ENCODE data around the gene ASAP3. TPM values are rescaled to one million over a fixed set of nuclear protein-coding genes. Genes with fewer than 3 reads are reported as not detected.

The ASAP3 gene
- total and polyA plus RNA-seq, 12 donors: 22.4 to 122 (median 77.3) TPM

DNA sequence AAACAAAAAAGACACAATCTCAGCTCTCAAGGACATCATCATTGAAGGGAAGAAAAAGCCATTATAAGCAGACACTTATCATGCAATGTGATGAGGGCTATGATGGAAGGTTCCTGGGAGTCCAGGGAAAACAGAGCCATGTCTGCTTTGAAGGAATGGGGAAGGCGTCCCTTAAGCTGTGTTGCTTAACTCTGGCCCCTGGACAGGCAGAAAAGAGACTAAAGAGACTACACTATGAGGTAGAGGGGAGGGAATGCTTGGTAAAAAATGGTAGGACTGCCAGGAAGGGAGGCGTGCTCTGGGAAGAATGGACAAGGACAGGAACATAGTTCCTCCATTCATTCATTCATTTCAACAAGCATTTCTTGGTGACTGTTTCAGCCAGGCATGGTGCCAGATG is 21.2 kb downstream of the ASAP3 start:
- Histone ChIP-seq H3K9me3 (replicated peaks in 1 of 3) (no peaks in the 10 kb centered on the region), H3K27ac (no peak overlapping the region), H3K4me1 (replicated peaks in 1 of 2) (no peaks in the 10 kb centered on the region), H3K36me3 (replicated peaks in 1 of 2) (no peaks in the 10 kb centered on the region), H3K4me3 (no peak overlapping the region), H3K27me3 (no peaks in the 10 kb centered on the region)
- WGBS, 4 donors: 95 to 100% (median 98%) methylated on average over 2 of the region's 2 CpGs
- no peak for DNase-seq
- no peak for TF ChIP-seq POLR2A (IDR thresholded peaks at IDR 0.05)
- TF ChIP-seq, protein P1, sequence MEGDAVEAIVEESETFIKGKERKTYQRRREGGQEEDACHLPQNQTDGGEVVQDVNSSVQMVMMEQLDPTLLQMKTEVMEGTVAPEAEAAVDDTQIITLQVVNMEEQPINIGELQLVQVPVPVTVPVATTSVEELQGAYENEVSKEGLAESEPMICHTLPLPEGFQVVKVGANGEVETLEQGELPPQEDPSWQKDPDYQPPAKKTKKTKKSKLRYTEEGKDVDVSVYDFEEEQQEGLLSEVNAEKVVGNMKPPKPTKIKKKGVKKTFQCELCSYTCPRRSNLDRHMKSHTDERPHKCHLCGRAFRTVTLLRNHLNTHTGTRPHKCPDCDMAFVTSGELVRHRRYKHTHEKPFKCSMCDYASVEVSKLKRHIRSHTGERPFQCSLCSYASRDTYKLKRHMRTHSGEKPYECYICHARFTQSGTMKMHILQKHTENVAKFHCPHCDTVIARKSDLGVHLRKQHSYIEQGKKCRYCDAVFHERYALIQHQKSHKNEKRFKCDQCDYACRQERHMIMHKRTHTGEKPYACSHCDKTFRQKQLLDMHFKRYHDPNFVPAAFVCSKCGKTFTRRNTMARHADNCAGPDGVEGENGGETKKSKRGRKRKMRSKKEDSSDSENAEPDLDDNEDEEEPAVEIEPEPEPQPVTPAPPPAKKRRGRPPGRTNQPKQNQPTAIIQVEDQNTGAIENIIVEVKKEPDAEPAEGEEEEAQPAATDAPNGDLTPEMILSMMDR (IDR thresholded peaks at IDR 0.05): no peak
- intact Hi-C loops (cut with DNase I): no loop called here

DNA sequence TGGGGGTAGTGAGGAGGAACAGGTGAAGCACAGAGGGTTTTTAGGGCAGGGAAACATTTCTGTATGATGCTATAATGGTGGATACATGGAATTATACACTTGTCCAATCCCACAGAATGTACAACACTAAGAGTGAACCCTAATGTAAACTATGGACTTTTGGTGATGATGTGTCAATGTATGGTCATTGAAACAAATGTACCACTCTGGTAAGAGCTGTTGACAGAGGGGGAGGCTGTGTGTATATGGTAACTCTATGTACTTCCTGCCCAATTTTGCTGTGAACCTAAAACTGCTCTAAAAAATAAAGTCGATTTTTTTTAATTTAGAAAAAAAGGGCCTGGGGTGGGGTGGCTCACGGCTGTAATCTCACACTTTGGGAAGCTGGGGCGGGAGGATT is 22.9 kb downstream of the ASAP3 start:
- H3K4me3 ChIP-seq: no peak overlapping the region
- TF ChIP-seq, protein P1 (IDR thresholded peaks at IDR 0.05): no peak
- no peak for TF ChIP-seq POLR2A (IDR thresholded peaks at IDR 0.05)
- intact Hi-C loops (cut with DNase I): no loop called here
- no peaks in the 10 kb centered on the region for H3K9me3 ChIP-seq (replicated peaks in 1 of 3)
- H3K27ac ChIP-seq: no peak overlapping the region
- no peaks in the 10 kb centered on the region for H3K4me1 ChIP-seq (replicated peaks in 1 of 2)
- no peaks in the 10 kb centered on the region for H3K27me3 ChIP-seq
- 83 to 88% (median 84%) methylated on average over 3 of the region's 3 CpGs for WGBS, 4 donors
- H3K36me3 ChIP-seq (replicated peaks in 1 of 2): no peaks in the 10 kb centered on the region
- no peak for DNase-seq

DNA sequence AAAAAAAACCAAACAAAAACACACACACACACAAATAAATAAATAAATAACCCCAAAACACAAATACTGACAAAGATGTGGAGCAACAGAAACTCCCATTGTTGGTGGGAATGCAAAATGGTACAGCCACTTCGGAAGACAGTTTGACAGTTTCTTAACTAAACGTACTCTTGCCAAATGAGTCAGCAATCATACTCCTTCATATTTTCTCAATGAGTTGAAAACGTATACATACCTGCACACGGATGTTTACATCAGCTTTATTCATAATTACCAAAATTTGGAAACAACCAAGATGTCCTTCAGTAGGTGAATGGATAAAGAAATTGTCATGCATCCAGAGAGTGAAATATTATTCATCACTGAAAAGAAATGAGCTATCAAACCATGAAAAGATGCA is 23.5 kb downstream of the ASAP3 start:
- no peak for DNase-seq
- TF ChIP-seq, protein P1 (IDR thresholded peaks at IDR 0.05): no peak
- no peak for TF ChIP-seq POLR2A (IDR thresholded peaks at IDR 0.05)
- Histone ChIP-seq H3K4me3 (no peak overlapping the region), H3K9me3 (replicated peaks in 1 of 3) (no peaks in the 10 kb centered on the region), H3K27me3 (no peaks in the 10 kb centered on the region), H3K36me3 (replicated peaks in 1 of 2) (no peaks in the 10 kb centered on the region), H3K4me1 (replicated peaks in 1 of 2) (no peaks in the 10 kb centered on the region), H3K27ac (no peak overlapping the region)
- intact Hi-C loops (cut with DNase I): no loop called here
- 79 to 88% (median 82%) methylated on average over 4 of the region's 4 CpGs for WGBS, 4 donors

DNA sequence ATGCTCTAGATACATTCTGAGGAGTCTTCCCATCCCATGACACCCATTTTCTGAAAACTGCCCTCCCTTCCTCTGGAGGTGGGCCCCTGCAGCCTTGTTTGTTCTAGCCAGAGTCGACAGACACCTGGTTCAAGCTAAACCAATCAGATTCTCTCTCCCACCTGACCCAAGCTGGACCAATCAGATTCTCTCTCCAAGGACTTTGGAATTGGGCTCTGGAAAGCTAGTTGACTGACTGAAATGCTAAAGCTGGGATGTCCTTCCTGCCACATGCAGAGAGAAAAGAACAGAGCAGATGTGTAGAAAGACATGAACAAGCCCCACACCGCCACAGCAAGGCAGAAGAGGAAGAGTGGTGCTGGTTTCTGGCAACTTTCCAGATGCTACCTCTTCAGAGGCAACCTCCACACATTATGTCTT is 24.6 kb downstream of the ASAP3 start:
- no peak for DNase-seq
- Histone ChIP-seq H3K9me3 (replicated peaks in 1 of 3) (no peaks in the 10 kb centered on the region), H3K36me3 (replicated peaks in 1 of 2) (no peaks in the 10 kb centered on the region), H3K4me3 (no peak overlapping the region), H3K27me3 (no peaks in the 10 kb centered on the region), H3K27ac (no peak overlapping the region), H3K4me1 (replicated peaks in 1 of 2) (no peaks in the 10 kb centered on the region)
- WGBS, 4 donors: 58 to 81% (median 72%) methylated on average over 2 of the region's 2 CpGs
- TF ChIP-seq, protein P1 (IDR thresholded peaks at IDR 0.05): no peak
- TF ChIP-seq POLR2A (IDR thresholded peaks at IDR 0.05): no peak
- intact Hi-C loops (cut with DNase I): no loop called here

Data from adrenal gland (tissue), 12 donors.